GM12878 (cell line): ENCODE data around the gene TIAM1. TPM values are rescaled to one million over a fixed set of nuclear protein-coding genes. Genes with fewer than 3 reads are reported as not detected.

Experiments used
- ATAC-seq: fragments of 200-7000 bp; cut with Tn5 transposase; 3 replicates; pipeline ENCODE4 v1.9.1; 2020; ENCODE audit warnings: mild to moderate bottlenecking, moderate library complexity
- BruUV-seq: library from RNA; stranded (reverse); fragments of 400-500 nt; replicated peaks from 2 replicates; lab custom pipeline; 2021; lab: Mats Ljungman, UMichigan
- CTCF ChIA-PET: fragments of 300-600 bp; sonication (Branson Sonifier 250); formaldehyde crosslinking; extraction: SDS; loops from one replicate; lab custom pipeline; 2021; ENCODE audit warnings: inconsistent platforms; lab: Yijun Ruan, JAX
- POLR2A ChIA-PET: fragments of 350-600 bp; formaldehyde crosslinking; extraction: SDS; loops from one replicate; lab custom pipeline; 2021; ENCODE audit warnings: inconsistent platforms; lab: Charles Lee
- RAD21 ChIA-PET: fragments of 300-600 bp; sonication (Branson Sonifier 250); formaldehyde crosslinking; loops from one replicate; lab custom pipeline; 2023; ENCODE audit warnings: antibody characterized with exemption; ENCODE audit not compliant: unreplicated experiment; lab: Charles Lee
- SMC1A ChIA-PET: fragments of 300-600 bp; sonication (Branson Sonifier 250); formaldehyde crosslinking; loops from one replicate; lab custom pipeline; 2023; ENCODE audit not compliant: unreplicated experiment, uncharacterized antibody; lab: Charles Lee
- DNase-seq: peaks from one replicate; pipeline ENCODE4 v3.0.0-alpha.2; 2011; ENCODE audit warnings: low read depth, low spot score
- FAIRE-seq: peaks from 3 replicates; lab custom pipeline; 2011; peaks lifted over from hg19 to GRCh38; lab: Jason Lieb, UNC
- H2AFZ ChIP-seq: 2 replicates; pipeline ENCODE4 v1.6.0; 2011; ENCODE audit warnings: low read depth, low read length, control low read depth; ENCODE audit not compliant: control insufficient read depth
- H3K27ac ChIP-seq: 2 replicates; pipeline ENCODE4 v1.5.1; 2011; ENCODE audit warnings: control low read depth; ENCODE audit not compliant: control insufficient read depth, insufficient read depth
- H3K27me3 ChIP-seq, 2 experiments: replicated peaks in 1 of 2; 2 replicates each; pipeline versions ENCODE4 v1.6.0 to v1.6.1; 2011; ENCODE audit warnings: low read length in 1 of 2; ENCODE audit not compliant: control insufficient read depth in 2 of 2, insufficient read depth in 2 of 2
- H3K36me3 ChIP-seq, 2 experiments: 2 replicates each; pipeline ENCODE4 v1.5.1; 2011; ENCODE audit warnings: low read length in 1 of 2; ENCODE audit not compliant: control insufficient read depth in 2 of 2, insufficient read depth in 2 of 2
- H3K4me1 ChIP-seq: 2 replicates; pipeline ENCODE4 v1.6.1; 2011; ENCODE audit warnings: mild to moderate bottlenecking, low read length, moderate library complexity, mixed read lengths; ENCODE audit not compliant: control insufficient read depth, insufficient read depth
- H3K4me2 ChIP-seq: 2 replicates; pipeline ENCODE4 v1.6.0; 2011; ENCODE audit warnings: control low read depth; ENCODE audit not compliant: control insufficient read depth, insufficient read depth
- H3K4me3 ChIP-seq: fragments of 200-600 bp; sonication (generic); 2 replicates; pipeline ENCODE4 v1.5.1; 2016
- H3K79me2 ChIP-seq: 2 replicates; pipeline ENCODE4 v1.6.0; 2011; ENCODE audit warnings: low read length; ENCODE audit not compliant: control insufficient read depth, insufficient read depth
- H3K9ac ChIP-seq: 2 replicates; pipeline ENCODE4 v1.8.0; 2011; ENCODE audit warnings: low read length, control low read depth, mixed read lengths; ENCODE audit not compliant: control insufficient read depth, insufficient read depth
- H3K9me3 ChIP-seq: replicated peaks from 3 replicates; pipeline ENCODE4 v1.5.1; 2011; ENCODE audit warnings: mild to moderate bottlenecking, low read length; ENCODE audit not compliant: control insufficient read depth, insufficient read depth
- H4K20me1 ChIP-seq: 2 replicates; pipeline ENCODE4 v1.6.0; 2011; ENCODE audit not compliant: control insufficient read depth, insufficient read depth
- BACH1 ChIP-seq: fragments of 450-650 bp; IDR thresholded peaks from 2 replicates; pipeline ENCODE4 v1.6.1; 2017; ENCODE audit warnings: mild to moderate bottlenecking, borderline replicate concordance
- BCL3 ChIP-seq: IDR thresholded peaks from 2 replicates; pipeline ENCODE4 v1.6.1; 2011; ENCODE audit warnings: borderline replicate concordance, low read depth, mild to moderate bottlenecking, moderate library complexity, low read length; ENCODE audit not compliant: insufficient read depth, poor library complexity, severe bottlenecking
- CHD1 ChIP-seq: IDR thresholded peaks from 2 replicates; pipeline ENCODE4 v1.6.1; 2012; ENCODE audit warnings: low read depth, low read length, improper control_type of control experiment
- CUX1 ChIP-seq: IDR thresholded peaks from 2 replicates; pipeline ENCODE4 v1.6.1; 2012; ENCODE audit warnings: improper control_type of control experiment, low read depth, low read length; ENCODE audit not compliant: insufficient replicate concordance
- EED ChIP-seq: sonication (generic); IDR thresholded peaks from 2 replicates; pipeline ENCODE4 v1.6.1; 2016; ENCODE audit warnings: antibody characterized with exemption, low read depth
- GATAD2B ChIP-seq: fragments of 450-650 bp; conservative IDR thresholded peaks from 2 replicates; pipeline ENCODE4 v1.6.1; 2017; ENCODE audit warnings: low read depth, mild to moderate bottlenecking, moderate library complexity
- JUNB ChIP-seq: IDR thresholded peaks from 2 replicates; pipeline ENCODE4 v1.6.1; 2016; ENCODE audit warnings: antibody characterized with exemption, mild to moderate bottlenecking
- MEF2B ChIP-seq: fragments of 450-650 bp; IDR thresholded peaks from 2 replicates; pipeline ENCODE4 v1.6.1; 2018; ENCODE audit warnings: mild to moderate bottlenecking, moderate library complexity; ENCODE audit not compliant: partially characterized antibody, poor library complexity, severe bottlenecking
- NFIC ChIP-seq: IDR thresholded peaks from 2 replicates; pipeline ENCODE4 v1.6.1; 2012; ENCODE audit warnings: low read depth, mild to moderate bottlenecking, inconsistent platforms, low read length, moderate library complexity
- RAD51 ChIP-seq: fragments of 450-650 bp; IDR thresholded peaks from 2 replicates; pipeline ENCODE4 v1.6.1; 2016; ENCODE audit warnings: moderate library complexity, mild to moderate bottlenecking, inconsistent platforms
- RELB ChIP-seq: fragments of 450-650 bp; IDR thresholded peaks from 2 replicates; pipeline ENCODE4 v1.6.1; 2017; ENCODE audit warnings: low read depth, mild to moderate bottlenecking, moderate library complexity
- SRF ChIP-seq, 2 experiments: IDR thresholded peaks; 2 replicates each; pipeline ENCODE4 v1.6.1; 2011; ENCODE audit warnings: low read depth in 2 of 2, low read length in 2 of 2, mild to moderate bottlenecking in 1 of 2, moderate library complexity in 1 of 2
- TCF12 ChIP-seq: IDR thresholded peaks from 2 replicates; pipeline ENCODE4 v1.6.1; 2011; ENCODE audit warnings: low read depth, mild to moderate bottlenecking, low read length
- ZNF384 ChIP-seq: IDR thresholded peaks from 2 replicates; pipeline ENCODE4 v1.6.1; 2012; ENCODE audit warnings: low read depth, mild to moderate bottlenecking, low read length, improper control_type of control experiment, borderline replicate concordance
- WGBS: methylation state at CpG from one replicate; pipeline ENCODE4 v1.1.6; 2016; ENCODE audit warnings: low lambda C conversion rate; ENCODE audit not compliant: insufficient replicate concordance, insufficient coverage; ENCODE audit errors: missing lambda C conversion rate; 5-methylcytosine and 5-hydroxymethylcytosine counted together
- in situ Hi-C: fragments of 300-500 bp; cut with MboI; formaldehyde crosslinking; loops from 9 replicates; pipeline ENCODE4 v1.14.3; 2018; ENCODE audit warnings: mixed read lengths
- intact Hi-C: fragments of 100-400 bp; cut with micrococcal nuclease; formaldehyde crosslinking; loops from one replicate; pipeline ENCODE4 v1.14.2; 2022; ENCODE audit not compliant: unreplicated experiment
- polyA plus RNA-seq, 11 experiments: library from polyadenylated mRNA; depleted of rRNA in 4 of 11; unstranded in 6 of 11; stranded (reverse) in 5 of 11; fragments of >200 nt; fragmentation: Nextera tagmentation in 4 of 11; fragmentation: Illumina TruSeq in 1 of 11; extraction: Ambion mirVana in 4 of 11; extraction: Trizol in 1 of 11; gene quantifications; 1 replicate in 1 of 11; 2 replicates in 10 of 11; pipeline versions ENCODE4 v1.2.1 to v1.2.3, GENCODE V29; 2011 to 2016; ENCODE audit warnings: inconsistent platforms in 2 of 11, missing spikeins in 2 of 11, low read depth in 1 of 11
- total RNA-seq, 4 experiments: library from RNA; depleted of rRNA in 3 of 4; stranded (reverse); fragments of >200 nt in 3 of 4; fragmentation: Illumina TruSeq in 1 of 4; extraction: Trizol in 1 of 4; gene quantifications; 2 replicates each; pipeline versions ENCODE4 v1.2.1 to v1.2.3, GENCODE V29; 2013 to 2021

Gene TIAM1
- total and polyA plus RNA-seq, 10 of the 15 experiments (the other 5 are each of a cell fraction or from before 2014, with no cell fraction given) = 0.31 to 35.9 (median 0.78) TPM

GRCh38 chr21:31225713-31226112 lies 118.3 kb downstream of the TIAM1 start:
- no peaks in the 10 kb centered on the region for H3K79me2 ChIP-seq
- H3K27me3 ChIP-seq = no peaks in the 10 kb centered on the region
- no peaks in the 10 kb centered on the region for H3K4me1 ChIP-seq
- FAIRE-seq = no peak
- H3K27ac ChIP-seq = no peak overlapping the region
- intact Hi-C loops = no loop called here
- no peak overlapping the region for H3K4me2 ChIP-seq
- ChIA-PET RAD21 (no interaction called here), POLR2A (no interaction called here), CTCF (interaction anchor here (0.6 to 1.1 kb wide), 2 partner anchors 9 to 126 kb away, joined by 3 read pairs; no protein-coding TSS in a partner anchor), SMC1A (no interaction called here)
- no peaks in the 10 kb centered on the region for H4K20me1 ChIP-seq
- no peak for ATAC-seq
- no peak overlapping the region for H2AFZ ChIP-seq
- no peaks in the 10 kb centered on the region for H3K36me3 ChIP-seq
- TF ChIP-seq TCF12 (no peak), CHD1 (no peak), JUNB (no peak), EED (no peak), BCL3 (no peak), GATAD2B (no peak), BACH1 (no peak), RAD51 (no peak), MEF2B (no peak), NFIC (no peak), CUX1 (no peak), SRF (IDR thresholded peaks at IDR 0.05; ENCODE audit: low read depth in 2 of 2, low read length in 2 of 2) (no peak), ZNF384 (no peak), RELB (no peak)
- 59% methylated on average over 11 of the region's 11 CpGs for WGBS
- in situ Hi-C loops = no loop called here
- BruUV-seq = no TSS peak
- DNase-seq = no peak
- H3K9me3 ChIP-seq = no peaks in the 10 kb centered on the region
- no peak overlapping the region for H3K9ac ChIP-seq
- no peak overlapping the region for H3K4me3 ChIP-seq
